ENCODE data around the gene SYT17.

SYT17 gene

GRCh38 chr16:19192865-19193264 is 24.8 kb downstream of the SYT17 start:
- no peak overlapping the region for H3K4me3 ChIP-seq (ENCODE audit: low read length)
- no peak for DNase-seq (ENCODE audit: low read depth)
- TF ChIP-seq CTCF (conservative IDR thresholded peaks at IDR 0.05; ENCODE audit: low read length) = no peak

- DNase-seq (ENCODE audit: low read depth) = no peak
- H3K4me3 ChIP-seq (ENCODE audit: low read length) = no peak overlapping the region
- no peak for TF ChIP-seq CTCF (conservative IDR thresholded peaks at IDR 0.05; ENCODE audit: low read length)
Observed at GRCh38 chr16:19196871-19197270, 28.8 kb downstream of the SYT17 start.

- no peak overlapping the region for H3K4me3 ChIP-seq (ENCODE audit: low read length)
- TF ChIP-seq CTCF (conservative IDR thresholded peaks at IDR 0.05; ENCODE audit: low read length) = no peak
- no peak for DNase-seq (ENCODE audit: low read depth)
Observed at GRCh38 chr16:19203374-19203966, 35.4 kb downstream of the SYT17 start.

- DNase-seq (ENCODE audit: low read depth) = no peak
- H3K4me3 ChIP-seq (ENCODE audit: low read length) = no peak overlapping the region
- TF ChIP-seq CTCF (conservative IDR thresholded peaks at IDR 0.05; ENCODE audit: low read length) = no peak
Observed at GRCh38 chr16:19210280-19210924, 42.4 kb downstream of the SYT17 start.

- TF ChIP-seq CTCF (conservative IDR thresholded peaks at IDR 0.05; ENCODE audit: low read length) = no peak
- DNase-seq (ENCODE audit: low read depth) = no peak
- no peak overlapping the region for H3K4me3 ChIP-seq (ENCODE audit: low read length)
Observed at GRCh38 chr16:19210968-19211367, 42.9 kb downstream of the SYT17 start.

GRCh38 chr16:19212059-19212458 is 44.0 kb downstream of the SYT17 start:
- DNase-seq (ENCODE audit: low read depth) = no peak
- no peak for TF ChIP-seq CTCF (conservative IDR thresholded peaks at IDR 0.05; ENCODE audit: low read length)
- no peak overlapping the region for H3K4me3 ChIP-seq (ENCODE audit: low read length)

- DNase-seq (ENCODE audit: low read depth) = no peak
- TF ChIP-seq CTCF (conservative IDR thresholded peaks at IDR 0.05; ENCODE audit: low read length) = no peak
- H3K4me3 ChIP-seq (ENCODE audit: low read length) = no peak overlapping the region
Observed at GRCh38 chr16:19213885-19214284, 45.8 kb downstream of the SYT17 start.

Measured in AG10803 (cell line).